GM19438 (cell line): ENCODE results near the gene ADCY7.
A peak's percentile ranks its signal among the peaks of the same experiment; 100 is the strongest.

ENCODE experiments used
- ATAC-seq: cut with Tn5 transposase; IDR thresholded peaks from one replicate; pipeline ENCODE4 v1.9.1; 2021; ENCODE audit warnings: low read depth; ENCODE audit not compliant: unreplicated experiment

ADCY7 gene

DNA sequence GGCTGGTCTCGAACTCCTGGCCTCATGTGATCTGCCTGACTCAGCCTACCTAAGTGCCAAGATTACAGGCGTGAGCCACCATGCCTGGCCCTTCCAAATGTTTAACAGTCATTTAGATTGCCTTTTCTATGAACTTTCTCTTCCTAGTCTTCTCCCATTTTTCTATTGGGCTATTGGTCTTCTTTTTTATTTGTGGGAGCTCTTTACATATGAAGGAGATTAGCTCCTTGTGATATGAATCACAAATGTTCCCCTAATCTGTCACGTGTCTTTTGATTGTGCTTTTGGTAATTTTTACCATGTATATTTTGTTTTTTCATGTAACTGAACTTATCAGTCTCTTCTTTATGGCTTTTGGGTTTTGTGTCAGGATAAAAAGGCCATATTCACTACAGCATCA, 11.9 kb downstream of the ADCY7 start:
- ATAC-seq: no peak

- ATAC-seq: no peak
Observed at GRCh38 chr16:50279504-50279865, 13.1 kb downstream of the ADCY7 start.

DNA sequence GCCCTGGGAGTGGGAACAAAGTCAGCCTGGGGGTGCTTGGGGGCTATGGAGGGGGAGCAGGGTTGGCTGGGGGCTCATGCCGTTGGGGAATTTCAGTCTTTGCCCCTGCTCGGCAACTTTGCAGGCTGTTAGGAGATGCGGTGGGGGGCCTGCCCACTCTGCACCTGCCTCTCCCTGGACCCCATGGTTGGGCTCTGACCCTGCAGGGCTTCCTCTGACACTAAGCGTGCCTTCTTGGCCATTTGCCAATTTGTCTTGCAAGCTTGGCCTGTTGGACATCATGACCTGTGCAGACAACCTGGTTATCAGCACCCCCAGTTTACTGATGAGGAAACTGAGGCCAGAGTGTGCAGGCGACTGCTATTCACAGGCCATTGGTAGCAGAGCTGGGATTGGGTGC, 14.6 kb downstream of the ADCY7 start:
- ATAC-seq: no peak

- ATAC-seq: no peak
Observed at GRCh38 chr16:50281391-50282009, 15.1 kb downstream of the ADCY7 start.

- peak; percentile 92 for ATAC-seq
Observed at GRCh38 chr16:50282010-50282538, 15.7 kb downstream of the ADCY7 start.

- ATAC-seq: no peak
Observed at GRCh38 chr16:50282955-50283631, 16.7 kb downstream of the ADCY7 start.

GRCh38 chr16:50284131-50284911, 18.0 kb downstream of the ADCY7 start:
- ATAC-seq: no peak

GRCh38 chr16:50285406-50286003, 19.2 kb downstream of the ADCY7 start:
- no peak for ATAC-seq

DNA sequence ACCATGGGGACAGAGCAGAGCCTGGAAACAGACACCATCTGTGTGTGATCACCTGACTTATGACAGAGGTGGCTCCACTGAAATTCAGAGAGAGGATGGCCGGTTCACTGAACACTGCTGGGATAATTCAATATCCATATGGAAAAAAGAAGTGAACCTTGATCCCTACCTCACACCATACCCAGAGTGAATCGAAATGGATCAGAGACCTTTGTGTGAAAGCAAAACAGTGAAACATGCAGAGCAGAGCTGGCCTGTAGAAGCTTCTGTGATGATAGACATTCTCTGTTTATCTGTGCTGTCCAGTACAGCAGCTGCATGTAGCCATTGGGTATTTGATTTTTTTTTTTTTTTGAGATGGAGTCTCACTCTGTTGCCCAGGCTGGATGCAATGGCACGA, 20.3 kb downstream of the ADCY7 start:
- no peak for ATAC-seq

GRCh38 chr16:50288026-50288425, 21.7 kb downstream of the ADCY7 start:
- no peak for ATAC-seq

GRCh38 chr16:50288920-50289319, 22.6 kb downstream of the ADCY7 start:
- no peak for ATAC-seq

GRCh38 chr16:50289950-50290764, 23.8 kb downstream of the ADCY7 start:
- no peak for ATAC-seq

DNA sequence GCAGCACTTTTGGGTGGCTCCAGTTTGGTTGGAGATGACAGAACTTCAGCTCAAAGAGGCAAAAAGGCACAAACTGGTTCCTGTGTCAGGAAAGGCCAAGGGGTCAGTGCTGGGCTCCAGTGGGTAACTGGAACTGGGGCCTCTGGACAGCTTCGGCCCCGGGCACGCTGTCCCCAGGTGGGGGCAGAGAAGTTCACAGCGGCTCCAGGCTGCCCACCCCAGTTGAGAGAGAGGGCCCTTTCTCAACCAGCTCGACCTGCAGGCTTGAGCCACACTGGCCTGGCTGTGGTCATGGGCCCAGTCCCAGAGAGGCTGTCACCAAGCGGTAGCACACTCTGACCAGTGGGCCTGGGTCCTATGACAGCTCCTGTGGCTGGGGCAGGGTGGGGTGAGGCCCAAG, 24.5 kb downstream of the ADCY7 start:
- ATAC-seq: no peak

- ATAC-seq: no peak
Observed at GRCh38 chr16:50291719-50292565, 25.6 kb downstream of the ADCY7 start.

DNA sequence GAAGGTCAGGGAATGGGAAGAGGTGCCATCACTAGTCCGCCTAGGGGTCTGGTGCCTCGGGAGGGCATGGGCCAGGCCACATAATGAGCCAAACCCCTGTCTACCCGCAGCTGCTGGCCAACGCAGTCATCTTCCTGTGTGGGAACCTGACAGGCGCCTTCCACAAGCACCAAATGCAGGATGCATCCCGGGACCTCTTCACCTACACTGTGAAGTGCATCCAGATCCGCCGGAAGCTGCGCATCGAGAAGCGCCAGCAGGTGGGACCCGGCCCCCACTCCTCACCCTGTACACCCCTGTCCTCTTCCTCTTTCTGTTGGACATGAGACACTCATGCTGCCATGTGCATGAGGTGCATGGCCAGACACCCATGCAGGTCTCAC, 26.2 kb downstream of the ADCY7 start:
- no peak for ATAC-seq

DNA sequence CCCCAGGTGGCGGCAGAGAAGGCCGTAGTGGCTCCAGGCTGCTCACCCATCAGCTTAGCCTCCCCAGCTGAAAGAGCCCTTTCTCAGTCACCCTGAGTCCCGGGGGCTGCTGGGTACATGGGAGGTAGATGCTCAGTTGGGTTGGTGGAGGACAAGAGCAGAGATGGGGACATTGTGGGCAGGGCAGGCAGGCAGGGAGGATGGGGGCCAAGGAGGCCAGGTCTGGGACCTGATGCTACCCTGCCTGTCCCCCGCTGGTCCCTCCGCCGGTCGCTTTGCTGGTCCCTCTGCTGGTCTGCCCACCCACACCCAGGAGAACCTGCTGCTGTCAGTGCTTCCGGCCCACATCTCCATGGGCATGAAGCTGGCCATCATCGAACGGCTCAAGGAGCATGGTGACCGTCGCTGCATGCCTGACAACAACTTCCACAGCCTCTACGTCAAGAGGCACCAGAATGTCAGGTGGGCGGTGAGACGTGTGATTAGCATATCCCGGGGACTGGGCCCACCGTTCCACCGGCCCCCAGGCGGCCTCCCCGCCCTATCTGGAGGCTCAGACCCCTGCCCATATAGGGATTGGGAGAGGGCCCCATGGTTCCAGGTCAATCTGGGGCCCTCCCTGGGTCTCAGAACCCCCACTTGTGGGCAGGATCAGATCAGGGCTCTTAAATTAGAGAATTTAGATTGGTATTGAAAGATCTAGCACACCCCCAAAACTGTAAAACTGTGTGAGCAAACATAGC, 26.9 kb downstream of the ADCY7 start:
- no peak for ATAC-seq

DNA sequence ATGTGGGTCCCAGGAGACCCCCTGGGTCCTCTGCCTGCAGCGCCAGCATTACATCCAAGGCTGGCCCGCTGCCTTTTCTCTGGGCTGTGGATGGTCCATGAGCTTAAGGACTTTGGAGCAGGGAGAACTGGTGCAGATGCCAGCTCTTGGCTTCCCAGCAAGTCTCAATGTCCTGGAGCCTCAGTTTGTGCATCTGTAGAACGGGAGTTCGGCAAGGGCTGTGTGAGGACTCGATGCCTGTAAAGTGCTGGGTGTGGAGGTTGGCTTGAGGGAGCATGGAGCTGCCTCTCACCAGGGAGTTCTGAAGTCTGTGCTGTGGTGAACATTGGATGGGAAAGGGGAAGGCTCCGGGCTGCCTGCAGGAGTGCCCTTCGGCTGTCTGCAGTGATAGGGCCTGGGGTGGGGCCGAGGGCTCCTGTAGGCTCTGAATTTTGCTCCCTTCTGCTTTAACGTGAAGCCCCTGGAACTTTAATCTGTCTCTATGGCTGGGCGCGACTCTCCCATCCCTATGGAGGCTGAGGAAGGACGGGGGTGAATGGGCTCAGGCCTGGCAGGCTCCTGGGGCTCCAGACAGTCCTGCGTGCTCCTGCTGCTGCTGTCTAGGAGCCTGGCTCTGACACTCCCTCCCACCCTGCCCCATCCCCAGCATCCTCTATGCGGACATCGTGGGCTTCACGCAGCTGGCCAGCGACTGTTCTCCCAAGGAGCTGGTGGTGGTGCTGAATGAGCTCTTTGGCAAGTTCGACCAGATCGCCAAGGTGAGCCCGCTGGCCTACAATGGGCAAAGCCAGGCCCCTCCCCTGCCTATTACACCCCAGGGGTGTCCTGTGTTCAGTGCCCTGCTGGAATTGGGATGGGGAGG, 27.9 kb downstream of the ADCY7 start:
- no peak for ATAC-seq

DNA sequence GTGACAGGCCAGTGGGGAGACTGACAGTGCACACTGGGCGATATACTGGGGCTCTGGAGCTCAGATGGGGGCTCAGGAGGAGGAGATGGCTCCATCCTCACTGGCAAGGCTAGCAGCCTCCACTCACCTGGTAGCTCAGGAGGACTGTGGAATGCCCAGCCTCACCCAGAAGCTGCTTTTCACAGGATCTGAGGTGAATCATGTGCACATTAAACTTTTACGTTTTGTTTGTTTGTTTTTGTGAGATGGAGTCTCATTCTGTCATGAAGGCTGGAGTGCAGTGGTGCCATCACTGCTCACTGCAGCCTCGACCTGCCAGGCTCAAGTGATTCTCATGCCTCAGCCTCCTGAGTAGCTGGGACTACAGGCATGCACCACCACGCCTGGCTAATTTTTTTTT, 28.6 kb downstream of the ADCY7 start:
- no peak for ATAC-seq
